Esophagus muscularis mucosa (tissue), 4 donors: ENCODE data around the gene GDF10. TPM values are rescaled to one million over a fixed set of nuclear protein-coding genes. Genes with fewer than 3 reads are reported as not detected.

Experiments used
- DNase-seq: peaks from one replicate; pipeline ENCODE4 v3.0.0-alpha.2; 2017; ENCODE audit errors: extremely low spot score
- H3K27ac ChIP-seq, 4 donors: fragments of 200-600 bp; sonication (generic); replicated peaks in 1 of 4; 1 replicate in 3 of 4; 2 replicates in 1 of 4; pipeline ENCODE4 v1.5.1; 2016 to 2019; ENCODE audit warnings: mild to moderate bottlenecking in 1 of 4
- H3K27me3 ChIP-seq, 4 donors: fragments of 200-600 bp; sonication (generic); one replicate each; pipeline versions ENCODE4 v1.5.1 to v1.6.0; 2016 to 2019
- H3K36me3 ChIP-seq, 4 donors: fragments of 200-600 bp; sonication (generic); one replicate each; pipeline ENCODE4 v1.5.1; 2016 to 2019
- H3K4me1 ChIP-seq, 4 donors: fragments of 200-600 bp; sonication (generic); one replicate each; pipeline ENCODE4 v1.5.1; 2016 to 2019
- H3K4me3 ChIP-seq, 4 donors: fragments of 200-600 bp; sonication (generic); 1 replicate in 2 of 4; 2 replicates in 2 of 4; pipeline ENCODE4 v1.5.1; 2016 to 2019; ENCODE audit warnings: mild to moderate bottlenecking in 4 of 4, moderate library complexity in 1 of 4
- H3K9me3 ChIP-seq, 4 donors: fragments of 200-600 bp; sonication (generic); 1 replicate in 3 of 4; 2 replicates in 1 of 4; pipeline ENCODE4 v1.5.1; 2016 to 2019
- EP300 ChIP-seq: sonication (generic); formaldehyde crosslinking; IDR thresholded peaks from one replicate; pipeline ENCODE4 v1.6.1; 2017; ENCODE audit warnings: antibody characterized with exemption
- POLR2A ChIP-seq: fragments of 450-650 bp; IDR thresholded peaks from one replicate; pipeline ENCODE4 v1.6.1; 2017; ENCODE audit warnings: antibody characterized with exemption, moderate library complexity, mild to moderate bottlenecking, low read depth
- POLR2AphosphoS5 ChIP-seq, 2 donors: sonication (generic); formaldehyde crosslinking; IDR thresholded peaks; one replicate each; pipeline ENCODE4 v1.6.1; 2017; ENCODE audit warnings: antibody characterized with exemption in 2 of 2
- WGBS: methylation state at CpG from one replicate; pipeline ENCODE4 v1.1.5; 2018; 5-methylcytosine and 5-hydroxymethylcytosine counted together
- intact Hi-C: fragments of 100-400 bp; cut with DNase I; formaldehyde crosslinking; loops from one replicate; pipeline ENCODE4 v1.15.1; 2023
- total RNA-seq, 4 donors: library from RNA; depleted of rRNA; stranded (reverse); fragments of >200 nt; gene quantifications; one replicate each; pipeline versions ENCODE4 v1.1.0 to v1.2.1, GENCODE V29; 2016
- TF ChIP-seq, protein P1 (sequence below), 3 experiments: fragments of 200-600 bp in 2 of 3; fragments of 450-650 bp in 1 of 3; sonication (generic) in 2 of 3; IDR thresholded peaks; one replicate each; pipeline ENCODE4 v1.5.1; 2017 to 2019; ENCODE audit warnings: antibody characterized with exemption in 3 of 3, mild to moderate bottlenecking in 2 of 3, moderate library complexity in 1 of 3

The GDF10 gene
- total RNA-seq, 4 donors from 2014 or later = 5.6 to 33.3 (median 29.5) TPM

DNA sequence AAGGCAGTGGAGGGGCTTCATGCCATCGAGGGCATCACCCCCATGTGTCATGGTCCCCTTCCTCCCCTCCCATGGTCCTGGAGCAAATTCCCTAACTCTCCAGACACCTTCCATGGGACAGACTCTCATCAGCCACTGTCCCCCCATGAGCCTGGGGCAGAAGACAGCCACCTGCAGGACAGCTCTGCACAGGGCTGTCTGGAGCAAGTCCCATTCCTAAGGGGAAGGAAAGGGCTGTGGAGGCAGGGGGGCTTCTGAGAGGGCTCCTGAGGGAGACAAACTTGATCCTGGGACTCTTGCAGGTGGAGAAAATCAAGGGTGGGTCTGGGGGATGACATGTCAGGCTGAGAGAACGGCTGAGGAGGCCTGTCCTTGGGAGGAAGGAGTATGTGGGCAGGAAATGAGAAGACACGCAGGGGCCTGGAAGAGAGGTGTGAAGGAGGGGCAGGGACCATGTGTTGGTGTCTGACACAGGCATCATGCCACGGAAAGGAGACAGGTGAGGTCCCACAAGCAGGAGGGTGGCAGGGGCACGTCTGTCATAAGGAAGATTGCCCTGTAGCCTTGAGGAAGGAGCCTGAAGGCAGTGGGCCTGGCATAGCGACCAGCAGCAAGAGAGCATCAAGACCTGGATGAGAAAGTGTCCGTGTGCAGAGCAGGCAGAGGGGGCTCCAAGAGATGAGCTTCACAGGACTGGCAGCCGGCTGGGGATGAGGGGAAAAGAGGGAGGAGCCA lies 14.4 kb upstream of the GDF10 start:
- TF ChIP-seq POLR2AphosphoS5 (IDR thresholded peaks at IDR 0.05) = no peak
- no peak for TF ChIP-seq EP300
- no peak for TF ChIP-seq POLR2A
- TF ChIP-seq, protein P1, sequence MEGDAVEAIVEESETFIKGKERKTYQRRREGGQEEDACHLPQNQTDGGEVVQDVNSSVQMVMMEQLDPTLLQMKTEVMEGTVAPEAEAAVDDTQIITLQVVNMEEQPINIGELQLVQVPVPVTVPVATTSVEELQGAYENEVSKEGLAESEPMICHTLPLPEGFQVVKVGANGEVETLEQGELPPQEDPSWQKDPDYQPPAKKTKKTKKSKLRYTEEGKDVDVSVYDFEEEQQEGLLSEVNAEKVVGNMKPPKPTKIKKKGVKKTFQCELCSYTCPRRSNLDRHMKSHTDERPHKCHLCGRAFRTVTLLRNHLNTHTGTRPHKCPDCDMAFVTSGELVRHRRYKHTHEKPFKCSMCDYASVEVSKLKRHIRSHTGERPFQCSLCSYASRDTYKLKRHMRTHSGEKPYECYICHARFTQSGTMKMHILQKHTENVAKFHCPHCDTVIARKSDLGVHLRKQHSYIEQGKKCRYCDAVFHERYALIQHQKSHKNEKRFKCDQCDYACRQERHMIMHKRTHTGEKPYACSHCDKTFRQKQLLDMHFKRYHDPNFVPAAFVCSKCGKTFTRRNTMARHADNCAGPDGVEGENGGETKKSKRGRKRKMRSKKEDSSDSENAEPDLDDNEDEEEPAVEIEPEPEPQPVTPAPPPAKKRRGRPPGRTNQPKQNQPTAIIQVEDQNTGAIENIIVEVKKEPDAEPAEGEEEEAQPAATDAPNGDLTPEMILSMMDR (IDR thresholded peaks at IDR 0.05) = no peak
- 73% methylated on average over 8 of the region's 8 CpGs for WGBS
- peaks cover 0 to 4% (median 0%) of the 10 kb centered on the region in 4 donors for H3K4me1 ChIP-seq
- no peak for DNase-seq
- H3K9me3 ChIP-seq = no peaks in the 10 kb centered on the region
- H3K27me3 ChIP-seq = peaks cover 0 to 11% (median 0%) of the 10 kb centered on the region in 4 donors
- intact Hi-C loops = no loop called here
- no peak overlapping the region for H3K4me3 ChIP-seq
- no peak overlapping the region for H3K27ac ChIP-seq
- H3K36me3 ChIP-seq = no peaks in the 10 kb centered on the region

DNA sequence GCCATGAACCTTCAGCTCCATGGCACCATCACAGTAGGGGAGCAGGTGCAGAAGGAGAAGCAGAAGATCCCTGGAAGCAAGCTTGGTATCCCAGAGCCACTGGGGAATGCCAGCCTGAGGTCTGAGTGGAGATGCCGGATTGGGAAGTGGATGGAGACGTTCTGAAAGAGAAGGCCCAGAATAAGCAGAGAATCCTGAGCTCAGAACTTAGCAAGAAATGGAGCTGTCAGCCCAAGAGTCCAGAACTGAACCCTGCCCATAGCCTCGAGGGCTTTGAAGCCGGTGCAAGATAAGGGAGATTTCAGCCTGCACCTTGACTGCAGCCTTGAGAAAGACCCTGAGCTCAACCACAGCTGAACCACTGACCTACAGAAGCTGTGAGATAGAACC lies 13.9 kb upstream of the GDF10 start:
- intact Hi-C loops = no loop called here
- Histone ChIP-seq H3K9me3 (no peaks in the 10 kb centered on the region), H3K4me3 (no peak overlapping the region), H3K4me1 (peaks cover 0 to 4% (median 0%) of the 10 kb centered on the region in 4 donors), H3K27me3 (peaks cover 0 to 11% (median 0%) of the 10 kb centered on the region in 4 donors), H3K36me3 (no peaks in the 10 kb centered on the region), H3K27ac (no peak overlapping the region)
- TF ChIP-seq POLR2AphosphoS5 (IDR thresholded peaks at IDR 0.05) (no peak), POLR2A (no peak), EP300 (no peak)
- TF ChIP-seq, protein P1 (IDR thresholded peaks at IDR 0.05) = no peak
- DNase-seq = no peak
- 83% methylated on average over 4 of the region's 4 CpGs for WGBS

DNA sequence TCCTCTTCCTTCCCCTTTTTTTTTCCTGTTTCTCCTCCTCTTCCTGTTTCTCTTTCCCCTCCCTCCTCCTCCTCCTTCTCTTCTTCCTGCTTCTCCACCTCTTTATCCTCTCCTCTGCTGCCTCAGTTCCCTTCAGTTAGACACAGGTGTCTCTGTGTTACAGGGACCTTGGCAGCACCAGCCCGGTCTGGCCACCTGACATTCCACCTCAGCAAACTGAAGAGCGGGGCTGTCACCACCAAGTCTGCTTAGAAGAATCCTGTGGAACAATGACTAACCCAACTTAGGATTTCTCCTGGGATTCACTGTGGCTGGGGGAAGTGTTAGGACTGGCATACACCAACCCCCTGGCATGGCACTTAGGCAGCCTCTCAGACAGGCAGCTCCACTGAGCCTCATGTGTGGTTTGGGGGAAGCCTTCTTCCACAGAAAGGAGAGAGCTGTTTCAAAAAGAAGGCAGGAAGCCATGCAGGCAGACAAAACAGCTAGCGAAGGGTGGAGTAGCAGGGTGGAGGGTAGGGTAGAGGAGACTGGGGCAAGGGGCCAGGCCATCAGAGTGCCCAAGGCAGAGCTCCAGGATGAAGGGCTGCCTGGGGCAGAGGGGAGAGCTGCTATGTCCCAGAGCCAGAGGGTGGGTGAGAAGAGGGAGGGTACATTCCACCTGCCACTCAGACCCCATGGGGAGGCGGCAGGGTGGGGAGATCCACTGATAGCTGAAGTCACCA lies 13.2 kb upstream of the GDF10 start:
- Histone ChIP-seq H3K4me3 (no peak overlapping the region), H3K36me3 (no peaks in the 10 kb centered on the region), H3K9me3 (no peaks in the 10 kb centered on the region), H3K4me1 (peaks cover 0 to 4% (median 0%) of the 10 kb centered on the region in 4 donors), H3K27ac (no peak overlapping the region), H3K27me3 (peaks cover 0 to 11% (median 0%) of the 10 kb centered on the region in 4 donors)
- TF ChIP-seq EP300 = no peak
- TF ChIP-seq, protein P1 (IDR thresholded peaks at IDR 0.05) = no peak
- no peak for TF ChIP-seq POLR2A
- TF ChIP-seq POLR2AphosphoS5 (IDR thresholded peaks at IDR 0.05) = no peak
- intact Hi-C loops = no loop called here
- DNase-seq = no peak
- WGBS = 91% methylated on average over 4 of the region's 4 CpGs

DNA sequence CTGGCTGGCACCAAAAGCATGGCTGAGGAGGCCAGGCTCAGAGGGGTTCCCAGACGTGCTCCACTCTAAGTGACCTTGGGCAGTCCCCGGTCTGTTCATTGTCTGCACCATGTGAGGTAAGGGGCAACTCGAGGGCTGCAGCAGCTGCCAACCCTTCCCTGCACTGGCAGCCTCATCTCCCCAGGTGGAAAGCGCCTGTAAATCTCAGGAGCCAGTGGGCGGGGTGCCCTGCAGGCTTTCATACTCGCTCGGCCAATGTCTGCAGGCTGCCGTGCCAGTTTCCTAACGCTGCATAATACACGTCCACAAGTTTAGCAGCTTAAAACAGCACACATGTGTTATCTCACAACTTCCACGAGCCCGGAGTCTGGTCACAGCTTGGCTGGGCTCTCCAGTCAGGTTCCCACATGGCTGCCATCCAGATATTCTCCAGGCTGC lies 12.6 kb upstream of the GDF10 start:
- no peak for DNase-seq
- TF ChIP-seq, protein P1 (IDR thresholded peaks at IDR 0.05) = no peak
- TF ChIP-seq POLR2AphosphoS5 (IDR thresholded peaks at IDR 0.05) = no peak
- Histone ChIP-seq H3K27ac (no peak overlapping the region), H3K27me3 (peaks cover 0 to 11% (median 0%) of the 10 kb centered on the region in 4 donors), H3K9me3 (no peaks in the 10 kb centered on the region), H3K4me1 (peaks cover 0 to 4% (median 0%) of the 10 kb centered on the region in 4 donors), H3K4me3 (no peak overlapping the region), H3K36me3 (no peaks in the 10 kb centered on the region)
- 65% methylated on average over 8 of the region's 12 CpGs for WGBS
- intact Hi-C loops = no loop called here
